Natural killer cell (primary cell): Measurements from ENCODE around the gene MIER2. TPM values are rescaled to one million over a fixed set of nuclear protein-coding genes. Genes with fewer than 3 reads are reported as not detected.

Experiments
- ATAC-seq, 3 donors: fragments of 150-1000 bp in 2 of 3; fragments of 200-7000 bp in 1 of 3; cut with Tn5 transposase; 1 replicate in 1 of 3; 2 replicates in 2 of 3; pipeline ENCODE4 v1.10.0; 2021; ENCODE audit warnings: mild to moderate bottlenecking in 2 of 3, moderate library complexity in 2 of 3
- DNase-seq, 2 donors: peaks; one replicate each; pipeline versions ENCODE4 v3.0.0 to v3.0.0-alpha.2; 2013 to 2021; ENCODE audit warnings: mixed read lengths in 1 of 2
- H3K27ac ChIP-seq: one replicate; pipeline ENCODE4 v1.5.1; 2013; ENCODE audit warnings: mild to moderate bottlenecking, low read length
- H3K27me3 ChIP-seq: one replicate; pipeline ENCODE4 v1.6.1; 2013; ENCODE audit warnings: low read length; ENCODE audit not compliant: control insufficient read depth, insufficient read depth
- H3K36me3 ChIP-seq: one replicate; pipeline ENCODE4 v1.6.1; 2013; ENCODE audit warnings: low read length; ENCODE audit not compliant: control insufficient read depth, insufficient read depth
- H3K4me1 ChIP-seq: one replicate; pipeline ENCODE4 v1.6.1; 2013; ENCODE audit warnings: low read length; ENCODE audit not compliant: control insufficient read depth, insufficient read depth
- H3K4me3 ChIP-seq: one replicate; pipeline ENCODE4 v1.5.1; 2013; ENCODE audit warnings: low read length
- H3K9me3 ChIP-seq: one replicate; pipeline ENCODE4 v1.6.1; 2013; ENCODE audit warnings: low read length; ENCODE audit not compliant: control insufficient read depth, insufficient read depth
- H3K27ac Mint-ChIP-seq, 2 donors: one replicate each; pipeline ENCODE4 v1.8.0; 2022; ENCODE audit warnings: mild to moderate bottlenecking in 2 of 2, mixed read lengths in 2 of 2, moderate library complexity in 1 of 2
- H3K27me3 Mint-ChIP-seq, 2 donors: one replicate each; pipeline ENCODE4 v1.8.0; 2022; ENCODE audit warnings: low read depth in 2 of 2, mixed read lengths in 2 of 2
- H3K36me3 Mint-ChIP-seq: one replicate; pipeline ENCODE4 v1.8.0; 2022; ENCODE audit warnings: mixed read lengths
- H3K4me1 Mint-ChIP-seq, 2 donors: one replicate each; pipeline ENCODE4 v1.8.0; 2022; ENCODE audit warnings: mixed read lengths in 2 of 2
- H3K4me3 Mint-ChIP-seq: one replicate; pipeline ENCODE4 v1.8.0; 2022; ENCODE audit warnings: mild to moderate bottlenecking, moderate library complexity, mixed read lengths
- H3K9me3 Mint-ChIP-seq, 2 donors: one replicate each; pipeline ENCODE4 v1.8.0; 2022; ENCODE audit warnings: mixed read lengths in 2 of 2
- CTCF ChIP-seq: fragments of 200-600 bp; IDR thresholded peaks from one replicate; pipeline ENCODE4 v1.8.0; 2022; ENCODE audit warnings: antibody characterized with exemption
- WGBS: methylation state at CpG from one replicate; pipeline ENCODE4 v1.1.7; 2013; ENCODE audit warnings: missing lambda C conversion rate; ENCODE audit not compliant: insufficient coverage; 5-methylcytosine and 5-hydroxymethylcytosine counted together
- intact Hi-C: fragments of 100-400 bp; cut with micrococcal nuclease; formaldehyde crosslinking; loops from one replicate; pipeline ENCODE4 v1.14.2; 2022
- total RNA-seq, 4 donors: library from RNA; stranded (reverse); fragments of 120-200 nt in 1 of 4; gene quantifications; one replicate each; pipeline versions ENCODE4 v1.2.3 to v1.2.4, GENCODE V29; 2013 to 2022

MIER2 gene
- total RNA-seq, 3 donors from 2014 or later (not counting 1 experiment from before 2014, with no cell fraction given), result 14.8 to 17.7 (median 15.4) TPM

- H3K36me3 Mint-ChIP-seq, result no peaks in the 10 kb centered on the region
- no peaks in the 10 kb centered on the region for H3K27me3 Mint-ChIP-seq
- Histone ChIP-seq H3K4me3 (no peak overlapping the region), H3K4me1 (no peaks in the 10 kb centered on the region), H3K27me3 (no peaks in the 10 kb centered on the region), H3K9me3 (no peaks in the 10 kb centered on the region), H3K27ac (no peak overlapping the region), H3K36me3 (peaks cover 36% of the 10 kb centered on the region)
- WGBS, result 92% methylated on average over 30 of the region's 30 CpGs
- H3K4me1 Mint-ChIP-seq, result peaks cover 0 to 1% of the 10 kb centered on the region in 2 donors
- no peaks in the 10 kb centered on the region for H3K9me3 Mint-ChIP-seq
- no peak overlapping the region for H3K4me3 Mint-ChIP-seq
- intact Hi-C loops, result no loop called here
- TF ChIP-seq CTCF, result no peak
- no peak overlapping the region for H3K27ac Mint-ChIP-seq
- DNase-seq (no peak), ATAC-seq (no peak)
Measured at GRCh38 chr19:310141-310651, 34.4 kb downstream of the MIER2 start.

- Mint-ChIP-seq H3K4me3 (no peak overlapping the region), H3K9me3 (no peaks in the 10 kb centered on the region), H3K4me1 (no peaks in the 10 kb centered on the region), H3K27me3 (no peaks in the 10 kb centered on the region), H3K36me3 (no peaks in the 10 kb centered on the region), H3K27ac (no peak overlapping the region)
- H3K4me1 ChIP-seq, result no peaks in the 10 kb centered on the region
- H3K27me3 ChIP-seq, result no peaks in the 10 kb centered on the region
- H3K27ac ChIP-seq, result no peak overlapping the region
- no peaks in the 10 kb centered on the region for H3K9me3 ChIP-seq
- ATAC-seq (no peak), DNase-seq (no peak)
- WGBS, result 95% methylated on average over 14 of the region's 14 CpGs
- intact Hi-C loops, result no loop called here
- peaks cover 34% of the 10 kb centered on the region for H3K36me3 ChIP-seq
- H3K4me3 ChIP-seq, result no peak overlapping the region
- TF ChIP-seq CTCF, result no peak
Measured at GRCh38 chr19:309206-309565, 35.4 kb downstream of the MIER2 start.

GRCh38 chr19:308471-309205 is 36.0 kb downstream of the MIER2 start:
- Mint-ChIP-seq H3K9me3 (no peaks in the 10 kb centered on the region), H3K4me3 (no peak overlapping the region), H3K27ac (no peak overlapping the region), H3K4me1 (no peaks in the 10 kb centered on the region), H3K36me3 (no peaks in the 10 kb centered on the region), H3K27me3 (no peaks in the 10 kb centered on the region)
- peaks cover 31% of the 10 kb centered on the region for H3K36me3 ChIP-seq
- H3K4me1 ChIP-seq, result no peaks in the 10 kb centered on the region
- intact Hi-C loops, result no loop called here
- ATAC-seq (no peak), DNase-seq (no peak)
- H3K27ac ChIP-seq, result no peak overlapping the region
- whole genome bisulfite sequencing, result 97% methylated on average over 48 of the region's 48 CpGs
- no peaks in the 10 kb centered on the region for H3K9me3 ChIP-seq
- TF ChIP-seq CTCF, result no peak
- no peaks in the 10 kb centered on the region for H3K27me3 ChIP-seq
- H3K4me3 ChIP-seq, result no peak overlapping the region
